ENCODE data around the gene CHD6.

CHD6 gene

GRCh38 chr20:41394931-41395666 lies 223.1 kb downstream of the CHD6 start:
- TF ChIP-seq CTCF (IDR thresholded peaks at IDR 0.05), result no peak
- Histone ChIP-seq H3K4me3 (no peak overlapping the region), H3K27ac (no peak overlapping the region)
- no peak for DNase-seq (ENCODE audit: low spot score)

- Histone ChIP-seq H3K4me3 (no peak overlapping the region), H3K27ac (no peak overlapping the region)
- no peak for DNase-seq (ENCODE audit: low spot score)
- no peak for TF ChIP-seq CTCF (IDR thresholded peaks at IDR 0.05)
Measured at GRCh38 chr20:41394081-41394480, 224.1 kb downstream of the CHD6 start.

- Histone ChIP-seq H3K4me3 (no peak overlapping the region), H3K27ac (no peak overlapping the region)
- TF ChIP-seq CTCF (IDR thresholded peaks at IDR 0.05), result no peak
- no peak for DNase-seq (ENCODE audit: low spot score)
Measured at GRCh38 chr20:41393705-41394066, 224.5 kb downstream of the CHD6 start.

- Histone ChIP-seq H3K4me3 (no peak overlapping the region), H3K27ac (peak overlapping the region in 1 of 2 donors; percentile 5)
- TF ChIP-seq CTCF (IDR thresholded peaks at IDR 0.05), result no peak
- DNase-seq (ENCODE audit: low spot score), result no peak
Measured at GRCh38 chr20:41392871-41393704, 225.1 kb downstream of the CHD6 start.

- H3K4me3 ChIP-seq, result no peak overlapping the region
- no peak for TF ChIP-seq CTCF (IDR thresholded peaks at IDR 0.05)
- H3K27ac ChIP-seq, result no peak overlapping the region
- no peak for DNase-seq (ENCODE audit: low spot score)
Measured at GRCh38 chr20:41392295-41392694, 225.9 kb downstream of the CHD6 start.

GRCh38 chr20:41391587-41392001 lies 226.6 kb downstream of the CHD6 start:
- DNase-seq (ENCODE audit: low spot score), result no peak
- H3K4me3 ChIP-seq, result no peak overlapping the region
- H3K27ac ChIP-seq, result no peak overlapping the region
- TF ChIP-seq CTCF (IDR thresholded peaks at IDR 0.05), result no peak

- H3K27ac ChIP-seq, result no peak overlapping the region
- no peak overlapping the region for H3K4me3 ChIP-seq
- DNase-seq (ENCODE audit: low spot score), result no peak
- TF ChIP-seq CTCF (IDR thresholded peaks at IDR 0.05), result no peak
Measured at GRCh38 chr20:41390889-41391288, 227.3 kb downstream of the CHD6 start.
